Measurements from ENCODE around the gene AGFG1.

The AGFG1 gene

DNA sequence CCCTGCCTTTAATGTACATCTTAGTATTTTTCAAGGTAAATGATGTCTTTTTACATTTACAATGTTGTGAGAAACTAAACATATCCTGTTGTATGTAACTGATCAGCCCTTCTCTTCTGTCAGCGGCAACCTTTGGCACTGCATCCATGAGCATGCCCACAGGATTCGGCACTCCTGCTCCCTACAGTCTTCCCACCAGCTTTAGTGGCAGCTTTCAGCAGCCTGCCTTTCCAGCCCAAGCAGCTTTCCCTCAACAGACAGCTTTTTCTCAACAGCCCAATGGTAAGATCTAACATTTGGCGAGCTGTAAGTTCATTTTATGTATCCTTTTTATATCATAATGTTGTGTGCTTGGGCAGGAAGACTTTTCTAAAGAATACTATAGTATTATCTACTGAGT is 79.9 kb downstream of the AGFG1 start:
- Histone ChIP-seq H3K27me3 (ENCODE audit: insufficient read depth, low read depth) (no peaks in the 10 kb centered on the region), H3K79me2 (ENCODE audit: insufficient read depth, low read depth) (no peaks in the 10 kb centered on the region), H3K4me2 (no peak overlapping the region), H3K36me3 (ENCODE audit: insufficient read depth) (no peaks in the 10 kb centered on the region), H3K4me3 (IDR thresholded peaks at IDR 0.05; ENCODE audit: insufficient read depth, low read depth, low read length) (no peak overlapping the region), H3K9ac (no peak overlapping the region), H4K20me1 (ENCODE audit: insufficient read depth) (no peaks in the 10 kb centered on the region), H2AFZ (ENCODE audit: low read depth) (no peak overlapping the region), H3K27ac (no peak overlapping the region), H3K4me1 (ENCODE audit: low read depth, poor library complexity, severe bottlenecking) (no peaks in the 10 kb centered on the region)
- no peak for TF ChIP-seq CTCF (conservative IDR thresholded peaks at IDR 0.05; ENCODE audit: low read depth, low read length)

DNA sequence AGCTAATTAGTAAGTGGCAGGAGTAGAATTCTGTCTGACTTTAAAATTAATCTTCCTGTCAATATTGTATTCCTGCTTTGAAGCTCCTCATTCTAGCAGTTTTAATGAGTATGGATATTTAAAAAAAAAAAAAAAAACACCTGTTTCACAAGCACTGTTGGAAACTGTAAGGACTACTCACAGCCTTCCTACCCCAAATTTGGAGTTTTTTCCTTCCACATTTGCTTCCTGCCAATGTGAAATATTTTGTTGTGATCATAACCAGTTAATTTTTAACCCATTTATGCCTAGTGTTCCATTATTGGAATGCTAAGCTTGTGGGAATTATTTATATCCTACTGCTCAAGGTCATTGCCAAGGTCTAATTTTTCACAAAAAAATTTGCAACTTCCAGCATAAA is 90.6 kb downstream of the AGFG1 start:
- no peak overlapping the region for H3K9ac ChIP-seq
- no peaks in the 10 kb centered on the region for H4K20me1 ChIP-seq (ENCODE audit: insufficient read depth)
- no peaks in the 10 kb centered on the region for H3K27me3 ChIP-seq (ENCODE audit: insufficient read depth, low read depth)
- H3K4me3 ChIP-seq (IDR thresholded peaks at IDR 0.05; ENCODE audit: insufficient read depth, low read depth, low read length), result no peak overlapping the region
- no peak overlapping the region for H3K4me2 ChIP-seq
- no peaks in the 10 kb centered on the region for H3K79me2 ChIP-seq (ENCODE audit: insufficient read depth, low read depth)
- TF ChIP-seq CTCF (conservative IDR thresholded peaks at IDR 0.05; ENCODE audit: low read depth, low read length), result no peak
- no peaks in the 10 kb centered on the region for H3K36me3 ChIP-seq (ENCODE audit: insufficient read depth)
- no peak overlapping the region for H2AFZ ChIP-seq (ENCODE audit: low read depth)
- no peak overlapping the region for H3K27ac ChIP-seq
- H3K4me1 ChIP-seq (ENCODE audit: low read depth, poor library complexity, severe bottlenecking), result no peaks in the 10 kb centered on the region

DNA sequence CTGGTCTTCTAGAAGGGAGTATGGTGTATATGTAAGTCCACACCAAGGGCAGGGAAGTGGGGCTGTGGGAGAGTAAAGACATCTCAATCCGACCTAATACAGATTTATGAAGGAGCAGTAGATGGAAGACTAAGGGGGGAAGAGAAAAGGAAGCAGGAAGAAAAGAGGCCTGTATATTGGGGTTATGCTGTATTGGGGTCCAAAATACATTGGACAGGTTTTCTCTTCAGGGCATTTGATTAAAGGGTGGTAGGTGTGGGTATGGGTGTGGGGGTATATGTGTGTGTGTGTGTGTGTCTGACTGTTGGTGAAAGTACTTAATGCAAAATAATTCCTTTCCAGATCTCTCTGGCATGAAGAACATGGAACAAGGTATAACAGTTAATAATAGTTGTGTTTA is 93.1 kb downstream of the AGFG1 start:
- Histone ChIP-seq H3K27me3 (ENCODE audit: insufficient read depth, low read depth) (no peaks in the 10 kb centered on the region), H3K9ac (no peak overlapping the region), H3K36me3 (ENCODE audit: insufficient read depth) (no peaks in the 10 kb centered on the region), H3K4me2 (no peak overlapping the region), H3K27ac (no peak overlapping the region), H3K4me1 (ENCODE audit: low read depth, poor library complexity, severe bottlenecking) (no peaks in the 10 kb centered on the region), H2AFZ (ENCODE audit: low read depth) (no peak overlapping the region), H4K20me1 (ENCODE audit: insufficient read depth) (no peaks in the 10 kb centered on the region), H3K4me3 (IDR thresholded peaks at IDR 0.05; ENCODE audit: insufficient read depth, low read depth, low read length) (no peak overlapping the region), H3K79me2 (ENCODE audit: insufficient read depth, low read depth) (no peaks in the 10 kb centered on the region)
- no peak for TF ChIP-seq CTCF (conservative IDR thresholded peaks at IDR 0.05; ENCODE audit: low read depth, low read length)

- no peak overlapping the region for H3K4me3 ChIP-seq (IDR thresholded peaks at IDR 0.05; ENCODE audit: insufficient read depth, low read depth, low read length)
- no peak overlapping the region for H3K4me2 ChIP-seq
- H3K27ac ChIP-seq, result no peak overlapping the region
- H3K79me2 ChIP-seq (ENCODE audit: insufficient read depth, low read depth), result no peaks in the 10 kb centered on the region
- H3K4me1 ChIP-seq (ENCODE audit: low read depth, poor library complexity, severe bottlenecking), result no peaks in the 10 kb centered on the region
- H3K9ac ChIP-seq, result no peak overlapping the region
- H2AFZ ChIP-seq (ENCODE audit: low read depth), result no peak overlapping the region
- H3K27me3 ChIP-seq (ENCODE audit: insufficient read depth, low read depth), result no peaks in the 10 kb centered on the region
- H3K36me3 ChIP-seq (ENCODE audit: insufficient read depth), result no peaks in the 10 kb centered on the region
- H4K20me1 ChIP-seq (ENCODE audit: insufficient read depth), result no peaks in the 10 kb centered on the region
- no peak for TF ChIP-seq CTCF (conservative IDR thresholded peaks at IDR 0.05; ENCODE audit: low read depth, low read length)
Observed at GRCh38 chr2:227566012-227566411, 94.1 kb downstream of the AGFG1 start.

GRCh38 chr2:227568852-227569169 is 96.9 kb downstream of the AGFG1 start:
- Histone ChIP-seq H3K4me1 (ENCODE audit: low read depth, poor library complexity, severe bottlenecking) (no peaks in the 10 kb centered on the region), H3K27ac (no peak overlapping the region), H2AFZ (ENCODE audit: low read depth) (no peak overlapping the region), H4K20me1 (ENCODE audit: insufficient read depth) (no peaks in the 10 kb centered on the region), H3K4me3 (IDR thresholded peaks at IDR 0.05; ENCODE audit: insufficient read depth, low read depth, low read length) (no peak overlapping the region), H3K79me2 (ENCODE audit: insufficient read depth, low read depth) (no peaks in the 10 kb centered on the region), H3K36me3 (ENCODE audit: insufficient read depth) (no peaks in the 10 kb centered on the region), H3K9ac (no peak overlapping the region), H3K4me2 (no peak overlapping the region), H3K27me3 (ENCODE audit: insufficient read depth, low read depth) (no peaks in the 10 kb centered on the region)
- no peak for TF ChIP-seq CTCF (conservative IDR thresholded peaks at IDR 0.05; ENCODE audit: low read depth, low read length)
